Measurements from ENCODE around the gene TSHZ3. TPM values are rescaled to one million over a fixed set of nuclear protein-coding genes. Genes with fewer than 3 reads are reported as not detected.

The TSHZ3 gene
- total and polyA plus RNA-seq, 9 of the 15 experiments (the other 6 are each of a cell fraction or from before 2014, with no cell fraction given): 0.03 to 0.13 (median 0.05) TPM; not detected in 5

- TF ChIP-seq NR0B1 (IDR thresholded peaks at IDR 0.05; ENCODE audit: partially characterized antibody) (no peak), IRF1 (CRISPR knock-in tag; IDR thresholded peaks at IDR 0.05; ENCODE audit: borderline replicate concordance) (no peak), ZNF766 (CRISPR knock-in tag; conservative IDR thresholded peaks at IDR 0.05) (no peak), ZNF589 (CRISPR knock-in tag; IDR thresholded peaks at IDR 0.05; ENCODE audit: low read depth) (no peak)
These were observed 14.2 kb downstream of the TSHZ3 start (continued) for GRCh38 chr19:31334849-31335624.

GRCh38 chr19:31334101-31334848 is 15.0 kb downstream of the TSHZ3 start:
- H2AFZ ChIP-seq (ENCODE audit: low read depth, low read length): no peak overlapping the region
- WGBS (ENCODE audit: insufficient coverage, low coverage, missing lambda C conversion rate): 2% methylated on average over 7 of the region's 7 CpGs
- intact Hi-C loops (cut with micrococcal nuclease): no loop called here
- H3K27ac ChIP-seq (ENCODE audit: extremely low read depth, low read depth, low read length): no peak overlapping the region
- H3K79me2 ChIP-seq (ENCODE audit: control insufficient read depth, insufficient read depth, low read length): no peaks in the 10 kb centered on the region
- H3K4me3 ChIP-seq: no peak overlapping the region
- peaks cover 11 to 37% of the 10 kb centered on the region in 2 experiments; a peak in 3 of 5 replicates for H3K27me3 ChIP-seq (ENCODE audit: control insufficient read depth in 2 of 2, insufficient read depth in 2 of 2, low read length in 2 of 2)
- H4K20me1 ChIP-seq (replicated peaks; ENCODE audit: control insufficient read depth, insufficient read depth, low read length): peaks cover 2% of the 10 kb centered on the region; the same call in 1 of the 2 replicates
- ATAC-seq (no peak), FAIRE-seq (no peak), DNase-seq (ENCODE audit: extremely low read depth in 1 of 4, low spot score in 3 of 4) (no peak)
- no peak overlapping the region for H3K9ac ChIP-seq (ENCODE audit: insufficient read depth in 1 of 2, low read depth in 2 of 2, low read length in 2 of 2)
- CTCF ChIA-PET (ENCODE audit: low intra/inter-chr PET ratio): no interaction called here
- POLR2A ChIA-PET: no interaction called here
- no TSS peak for BruUV-seq (replicated peaks)
- in situ Hi-C loops (cut with MboI): no loop called here
- H3K9me3 ChIP-seq (replicated peaks; ENCODE audit: control insufficient read depth, insufficient read depth, low read depth, low read length): no peaks in the 10 kb centered on the region
- no peaks in the 10 kb centered on the region; a peak in 1 of 5 replicates for H3K4me1 ChIP-seq (replicated peaks in 1 of 2; ENCODE audit: control insufficient read depth in 2 of 2, insufficient read depth in 2 of 2, low read length in 2 of 2)
- H3K9me1 ChIP-seq (ENCODE audit: control insufficient read depth, insufficient read depth, low read length): peaks cover 3% of the 10 kb centered on the region
- no peak overlapping the region for H3K4me2 ChIP-seq (ENCODE audit: insufficient read depth, low read length)
- no peaks in the 10 kb centered on the region for H3K36me3 ChIP-seq (ENCODE audit: control insufficient read depth, insufficient read depth, low read length)
- TF ChIP-seq NCOA2 (IDR thresholded peaks at IDR 0.05; ENCODE audit: partially characterized antibody in 2 of 2) (no peak), ZNF592 (IDR thresholded peaks at IDR 0.05) (no peak), RBM39 (optimal IDR thresholded peaks at IDR 0.05; ENCODE audit: low read depth, low read length) (no peak), KLF13 (tag; IDR thresholded peaks at IDR 0.05; ENCODE audit: borderline replicate concordance, low read depth) (no peak), EGR1 (conservative IDR thresholded peaks at IDR 0.05) (no peak), IFI16 (CRISPR knock-in tag; IDR thresholded peaks at IDR 0.05) (no peak), NR2C1 (IDR thresholded peaks at IDR 0.05) (no peak), NR2C1 (tag; IDR thresholded peaks at IDR 0.05) (no peak), RFX7 (CRISPR knock-in tag; IDR thresholded peaks at IDR 0.05) (no peak)

All from K562 (cell line).